Liver (tissue), 9 donors: ENCODE data around the gene RPL31. TPM values are rescaled to one million over a fixed set of nuclear protein-coding genes. Genes with fewer than 3 reads are reported as not detected.

Experiments used
- DNase-seq: peaks from one replicate; pipeline ENCODE4 v3.0.0-alpha.2; 2017; ENCODE audit warnings: low spot score
- H3K27ac ChIP-seq, 2 donors: one replicate each; pipeline ENCODE4 v1.7.0; 2013; ENCODE audit warnings: inconsistent platforms in 2 of 2, low read length in 2 of 2, control low read depth in 1 of 2, low read depth in 1 of 2, mild to moderate bottlenecking in 1 of 2
- H3K27me3 ChIP-seq, 4 donors: one replicate each; pipeline versions ENCODE4 v1.6.1 to v1.7.0; 2013; ENCODE audit warnings: low read length in 3 of 4, inconsistent platforms in 1 of 4, mild to moderate bottlenecking in 1 of 4, moderate library complexity in 1 of 4; ENCODE audit not compliant: control insufficient read depth in 4 of 4, insufficient read depth in 4 of 4
- H3K36me3 ChIP-seq, 4 donors: one replicate each; pipeline versions ENCODE4 v1.6.1 to v1.7.0; 2013; ENCODE audit warnings: low read length in 3 of 4, mild to moderate bottlenecking in 3 of 4, low read depth in 1 of 4, moderate library complexity in 1 of 4; ENCODE audit not compliant: control insufficient read depth in 4 of 4, insufficient read depth in 3 of 4
- H3K4me1 ChIP-seq, 4 donors: one replicate each; pipeline versions ENCODE4 v1.6.1 to v1.7.0; 2013; ENCODE audit warnings: low read length in 3 of 4, mild to moderate bottlenecking in 3 of 4, moderate library complexity in 1 of 4; ENCODE audit not compliant: control insufficient read depth in 4 of 4, insufficient read depth in 4 of 4
- H3K4me3 ChIP-seq, 3 donors: one replicate each; pipeline versions ENCODE4 v1.6.1 to v1.7.0; 2013; ENCODE audit warnings: low read length in 3 of 3, control low read depth in 1 of 3, low read depth in 1 of 3, mild to moderate bottlenecking in 1 of 3
- H3K9ac ChIP-seq, 2 donors: one replicate each; pipeline ENCODE4 v1.7.0; 2013; ENCODE audit warnings: low read length in 2 of 2, mild to moderate bottlenecking in 2 of 2, moderate library complexity in 2 of 2, control low read depth in 1 of 2, low read depth in 1 of 2
- H3K9me3 ChIP-seq, 4 donors: one replicate each; pipeline versions ENCODE4 v1.6.1 to v1.7.0; 2013; ENCODE audit warnings: low read length in 3 of 4; ENCODE audit not compliant: control insufficient read depth in 4 of 4
- ATF3 ChIP-seq: IDR thresholded peaks from 2 replicates; pipeline ENCODE4 v1.6.1; 2016; ENCODE audit warnings: antibody characterized with exemption
- CTCF ChIP-seq: fragments of 150-350 bp; IDR thresholded peaks from 2 replicates; pipeline ENCODE4 v1.5.1; 2017; ENCODE audit warnings: improper control_type of control experiment, low read depth, low read length; ENCODE audit not compliant: missing input control
- EGR1 ChIP-seq, 2 donors: IDR thresholded peaks; 2 replicates each; pipeline ENCODE4 v1.6.1; 2016 to 2018; ENCODE audit warnings: antibody characterized with exemption in 2 of 2, low read depth in 2 of 2
- FOXA1 ChIP-seq: IDR thresholded peaks from 2 replicates; pipeline ENCODE4 v1.6.1; 2016; ENCODE audit warnings: antibody characterized with exemption
- FOXA2 ChIP-seq: IDR thresholded peaks from 2 replicates; pipeline ENCODE4 v1.6.1; 2016; ENCODE audit warnings: antibody characterized with exemption
- GABPA ChIP-seq, 2 donors: IDR thresholded peaks in 1 of 2; conservative IDR thresholded peaks in 1 of 2; 2 replicates each; pipeline ENCODE4 v1.6.1; 2016; ENCODE audit warnings: antibody characterized with exemption in 2 of 2, mild to moderate bottlenecking in 1 of 2, moderate library complexity in 1 of 2
- HNF4A ChIP-seq, 2 donors: conservative IDR thresholded peaks; 2 replicates each; pipeline ENCODE4 v1.6.1; 2016; ENCODE audit warnings: antibody characterized with exemption in 2 of 2, mild to moderate bottlenecking in 2 of 2
- HNF4G ChIP-seq: IDR thresholded peaks from 2 replicates; pipeline ENCODE4 v1.6.1; 2016; ENCODE audit warnings: antibody characterized with exemption
- JUND ChIP-seq, 2 donors: IDR thresholded peaks; 2 replicates each; pipeline ENCODE4 v1.6.1; 2016; ENCODE audit warnings: antibody characterized with exemption in 2 of 2
- MAX ChIP-seq: IDR thresholded peaks from 2 replicates; pipeline ENCODE4 v1.6.1; 2016; ENCODE audit warnings: antibody characterized with exemption
- NR2F2 ChIP-seq: IDR thresholded peaks from 2 replicates; pipeline ENCODE4 v1.6.1; 2016; ENCODE audit warnings: antibody characterized with exemption
- RAD21 ChIP-seq, 2 donors: IDR thresholded peaks; 2 replicates each; pipeline ENCODE4 v1.6.1; 2016; ENCODE audit warnings: antibody characterized with exemption in 2 of 2, mild to moderate bottlenecking in 2 of 2
- REST ChIP-seq: IDR thresholded peaks from 2 replicates; pipeline ENCODE4 v1.6.1; 2016; ENCODE audit warnings: antibody characterized with exemption, mild to moderate bottlenecking
- RXRA ChIP-seq, 2 donors: IDR thresholded peaks; 2 replicates each; pipeline ENCODE4 v1.6.1; 2017 to 2018; ENCODE audit warnings: antibody characterized with exemption in 2 of 2, mild to moderate bottlenecking in 1 of 2
- SP1 ChIP-seq: IDR thresholded peaks from 2 replicates; pipeline ENCODE4 v1.6.1; 2018; ENCODE audit warnings: antibody characterized with exemption, mild to moderate bottlenecking
- TAF1 ChIP-seq: conservative IDR thresholded peaks from 2 replicates; pipeline ENCODE4 v1.6.1; 2016; ENCODE audit warnings: antibody characterized with exemption, mild to moderate bottlenecking
- YY1 ChIP-seq: IDR thresholded peaks from 2 replicates; pipeline ENCODE4 v1.6.1; 2016; ENCODE audit warnings: antibody characterized with exemption, mild to moderate bottlenecking
- ZBTB33 ChIP-seq: IDR thresholded peaks from 2 replicates; pipeline ENCODE4 v1.6.1; 2016; ENCODE audit warnings: antibody characterized with exemption
- WGBS: extraction: QIAGEN DNeasy Blood & Tissue Kit; methylation state at CpG from one replicate; pipeline ENCODE4 v1.1.7; 2013; 5-methylcytosine and 5-hydroxymethylcytosine counted together
- polyA plus RNA-seq, 2 donors: library from polyadenylated mRNA; stranded (reverse) in 1 of 2; unstranded in 1 of 2; fragments of 200-250 nt in 1 of 2; fragments of >200 nt in 1 of 2; fragmentation: Nextera tagmentation in 1 of 2; extraction: Ambion mirVana in 1 of 2; gene quantifications; one replicate each; pipeline versions ENCODE4 v1.2.1 to v1.2.3, GENCODE V29; 2013 to 2015
- total RNA-seq, 2 donors: library from RNA; depleted of rRNA; stranded (reverse); fragments of >200 nt; gene quantifications; one replicate each; pipeline ENCODE4 v1.2.3, GENCODE V29; 2014
- donor health status: healthy.
- donor health status: healthy.
- donor health status: healthy.
- donor health status: healthy.
- donor health status: healthy.

The RPL31 gene
- total and polyA plus RNA-seq, 4 donors = 220 to 1,995 (median 581) TPM

GRCh38 chr2:100963026-100963375 lies 39.1 kb upstream of the RPL31 start:
- DNase-seq = no peak
- Histone ChIP-seq H3K27me3 (no peaks in the 10 kb centered on the region), H3K36me3 (no peaks in the 10 kb centered on the region), H3K27ac (no peak overlapping the region), H3K9ac (no peak overlapping the region), H3K9me3 (no peaks in the 10 kb centered on the region), H3K4me3 (no peak overlapping the region), H3K4me1 (peaks cover 5 to 7% (median 6%) of the 10 kb centered on the region in 4 donors)
- 95% methylated on average over 4 of the region's 4 CpGs for WGBS
- no peak for TF ChIP-seq ZBTB33
- TF ChIP-seq JUND (IDR thresholded peaks at IDR 0.05) = no peak
- no peak for TF ChIP-seq GABPA (IDR thresholded peaks at IDR 0.05 in 1 of 2, conservative IDR thresholded peaks at IDR 0.05 in 1 of 2)
- TF ChIP-seq YY1 = no peak
- TF ChIP-seq HNF4G = no peak
- TF ChIP-seq MAX = no peak
- no peak for TF ChIP-seq EGR1 (IDR thresholded peaks at IDR 0.05; ENCODE audit: low read depth in 2 of 2)
- no peak for TF ChIP-seq FOXA2
- no peak for TF ChIP-seq HNF4A (conservative IDR thresholded peaks at IDR 0.05)
- TF ChIP-seq ATF3 = no peak
- no peak for TF ChIP-seq CTCF
- no peak for TF ChIP-seq TAF1
- no peak for TF ChIP-seq FOXA1
- TF ChIP-seq SP1 = no peak
- no peak for TF ChIP-seq RAD21 (IDR thresholded peaks at IDR 0.05)
- TF ChIP-seq REST = no peak
- no peak for TF ChIP-seq RXRA (IDR thresholded peaks at IDR 0.05)
- TF ChIP-seq NR2F2 = no peak

- Histone ChIP-seq H3K9me3 (no peaks in the 10 kb centered on the region), H3K27ac (no peak overlapping the region), H3K36me3 (peaks cover 0 to 2% (median 0%) of the 10 kb centered on the region in 4 donors), H3K27me3 (no peaks in the 10 kb centered on the region), H3K4me3 (no peak overlapping the region), H3K4me1 (no peaks in the 10 kb centered on the region), H3K9ac (no peak overlapping the region)
- no peak for DNase-seq
- 90% methylated on average over 12 of the region's 12 CpGs for WGBS
- TF ChIP-seq JUND (IDR thresholded peaks at IDR 0.05) = no peak
- TF ChIP-seq EGR1 (IDR thresholded peaks at IDR 0.05; ENCODE audit: low read depth in 2 of 2) = no peak
- no peak for TF ChIP-seq YY1
- no peak for TF ChIP-seq MAX
- no peak for TF ChIP-seq CTCF
- TF ChIP-seq FOXA2 = no peak
- TF ChIP-seq FOXA1 = no peak
- no peak for TF ChIP-seq TAF1
- TF ChIP-seq SP1 = no peak
- TF ChIP-seq GABPA (IDR thresholded peaks at IDR 0.05 in 1 of 2, conservative IDR thresholded peaks at IDR 0.05 in 1 of 2) = no peak
Observed at GRCh38 chr2:100964222-100964621, 37.9 kb upstream of the RPL31 start.
